ENCODE measurements around the gene MLN. TPM values are rescaled to one million over a fixed set of nuclear protein-coding genes. Genes with fewer than 3 reads are reported as not detected.

Gene MLN
- total RNA-seq, 1 experiment from 2014 or later: not detected

DNA sequence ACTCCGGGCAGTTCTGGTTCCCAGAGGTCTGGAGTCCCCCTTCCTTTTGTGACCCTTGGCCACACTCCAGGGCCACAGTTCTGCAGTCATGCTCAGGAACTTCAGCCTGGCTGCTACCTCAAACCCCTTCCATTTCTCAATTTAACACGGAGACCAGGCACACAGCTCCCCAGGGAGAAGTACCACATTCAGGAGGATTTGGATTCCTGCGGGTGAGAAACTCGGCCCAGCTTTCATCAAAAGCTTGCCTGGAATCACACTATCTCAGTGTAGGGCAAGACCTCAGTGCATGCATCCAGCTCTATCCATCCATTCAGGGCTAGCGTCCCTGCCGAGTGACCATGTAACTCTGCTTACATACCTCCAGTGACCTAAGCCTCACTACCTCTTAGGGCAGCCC is 40.3 kb downstream of the MLN start:
- Histone ChIP-seq H3K27me3 (ENCODE audit: insufficient read depth, low read length) (no peaks in the 10 kb centered on the region), H3K4me2 (ENCODE audit: low read length) (no peak overlapping the region), H3K36me3 (ENCODE audit: control insufficient read depth in 1 of 2, insufficient read depth in 2 of 2, low read length in 2 of 2) (no peaks in the 10 kb centered on the region), H3K9me3 (ENCODE audit: control insufficient read depth in 1 of 2, insufficient read depth in 1 of 2, low read depth in 1 of 2, low read length in 2 of 2) (no peaks in the 10 kb centered on the region), H2AFZ (ENCODE audit: low read depth, low read length, poor library complexity, severe bottlenecking) (no peak overlapping the region), H3K9me2 (ENCODE audit: insufficient read depth) (no peaks in the 10 kb centered on the region), H3K79me2 (ENCODE audit: insufficient read depth, low read length) (no peaks in the 10 kb centered on the region), H3K4me1 (ENCODE audit: control insufficient read depth in 1 of 2, insufficient read depth in 2 of 2, low read length in 2 of 2) (peaks cover 6 to 21% of the 10 kb centered on the region in 2 experiments; a peak in 3 of 4 replicates), H4K20me1 (ENCODE audit: insufficient read depth) (no peaks in the 10 kb centered on the region), H3K9ac (ENCODE audit: low read length) (no peak overlapping the region), H3K4me3 (replicated peaks in 1 of 2; ENCODE audit: low read depth in 1 of 2, low read length in 2 of 2) (no peak overlapping the region), H3K27ac (ENCODE audit: low read depth, low read length) (no peak overlapping the region)
- CTCF ChIA-PET: no interaction called here
- intact Hi-C loops (cut with micrococcal nuclease): loop anchor here (2.0 kb wide), 1 partner anchor 179 kb away; no protein-coding TSS in a partner anchor
- DNase-seq (ENCODE audit: low read depth, low spot score) (no peak), ATAC-seq (no peak)
- BruUV-seq (replicated peaks): no TSS peak
- TF ChIP-seq EZH2phosphoT487 (IDR thresholded peaks at IDR 0.05; ENCODE audit: borderline replicate concordance) (no peak), ELF1 (IDR thresholded peaks at IDR 0.05; ENCODE audit: borderline replicate concordance, low read depth) (no peak), SRF (IDR thresholded peaks at IDR 0.05; ENCODE audit: low read depth) (no peak), FOSL1 (IDR thresholded peaks at IDR 0.05; ENCODE audit: low read depth) (no peak), POLR2AphosphoS5 (IDR thresholded peaks at IDR 0.05; ENCODE audit: low read depth, low read length) (no peak), SP1 (IDR thresholded peaks at IDR 0.05; ENCODE audit: low read depth) (no peak), SIN3A (IDR thresholded peaks at IDR 0.05; ENCODE audit: low read depth) (no peak), YY1 (IDR thresholded peaks at IDR 0.05; ENCODE audit: extremely low read depth, insufficient replicate concordance, low read depth, low read length) (no peak)
- TF ChIP-seq, protein P1, sequence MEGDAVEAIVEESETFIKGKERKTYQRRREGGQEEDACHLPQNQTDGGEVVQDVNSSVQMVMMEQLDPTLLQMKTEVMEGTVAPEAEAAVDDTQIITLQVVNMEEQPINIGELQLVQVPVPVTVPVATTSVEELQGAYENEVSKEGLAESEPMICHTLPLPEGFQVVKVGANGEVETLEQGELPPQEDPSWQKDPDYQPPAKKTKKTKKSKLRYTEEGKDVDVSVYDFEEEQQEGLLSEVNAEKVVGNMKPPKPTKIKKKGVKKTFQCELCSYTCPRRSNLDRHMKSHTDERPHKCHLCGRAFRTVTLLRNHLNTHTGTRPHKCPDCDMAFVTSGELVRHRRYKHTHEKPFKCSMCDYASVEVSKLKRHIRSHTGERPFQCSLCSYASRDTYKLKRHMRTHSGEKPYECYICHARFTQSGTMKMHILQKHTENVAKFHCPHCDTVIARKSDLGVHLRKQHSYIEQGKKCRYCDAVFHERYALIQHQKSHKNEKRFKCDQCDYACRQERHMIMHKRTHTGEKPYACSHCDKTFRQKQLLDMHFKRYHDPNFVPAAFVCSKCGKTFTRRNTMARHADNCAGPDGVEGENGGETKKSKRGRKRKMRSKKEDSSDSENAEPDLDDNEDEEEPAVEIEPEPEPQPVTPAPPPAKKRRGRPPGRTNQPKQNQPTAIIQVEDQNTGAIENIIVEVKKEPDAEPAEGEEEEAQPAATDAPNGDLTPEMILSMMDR (IDR thresholded peaks at IDR 0.05 in 2 of 3, conservative IDR thresholded peaks at IDR 0.05 in 1 of 3; ENCODE audit: borderline replicate concordance in 1 of 3, insufficient read depth in 1 of 3, low read depth in 2 of 3, low read length in 2 of 3): no peak
- TF ChIP-seq, protein P2, sequence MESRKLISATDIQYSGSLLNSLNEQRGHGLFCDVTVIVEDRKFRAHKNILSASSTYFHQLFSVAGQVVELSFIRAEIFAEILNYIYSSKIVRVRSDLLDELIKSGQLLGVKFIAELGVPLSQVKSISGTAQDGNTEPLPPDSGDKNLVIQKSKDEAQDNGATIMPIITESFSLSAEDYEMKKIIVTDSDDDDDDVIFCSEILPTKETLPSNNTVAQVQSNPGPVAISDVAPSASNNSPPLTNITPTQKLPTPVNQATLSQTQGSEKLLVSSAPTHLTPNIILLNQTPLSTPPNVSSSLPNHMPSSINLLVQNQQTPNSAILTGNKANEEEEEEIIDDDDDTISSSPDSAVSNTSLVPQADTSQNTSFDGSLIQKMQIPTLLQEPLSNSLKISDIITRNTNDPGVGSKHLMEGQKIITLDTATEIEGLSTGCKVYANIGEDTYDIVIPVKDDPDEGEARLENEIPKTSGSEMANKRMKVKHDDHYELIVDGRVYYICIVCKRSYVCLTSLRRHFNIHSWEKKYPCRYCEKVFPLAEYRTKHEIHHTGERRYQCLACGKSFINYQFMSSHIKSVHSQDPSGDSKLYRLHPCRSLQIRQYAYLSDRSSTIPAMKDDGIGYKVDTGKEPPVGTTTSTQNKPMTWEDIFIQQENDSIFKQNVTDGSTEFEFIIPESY (IDR thresholded peaks at IDR 0.05; ENCODE audit: extremely low read depth, insufficient replicate concordance, low read length): no peak
- TF ChIP-seq, protein P3, sequence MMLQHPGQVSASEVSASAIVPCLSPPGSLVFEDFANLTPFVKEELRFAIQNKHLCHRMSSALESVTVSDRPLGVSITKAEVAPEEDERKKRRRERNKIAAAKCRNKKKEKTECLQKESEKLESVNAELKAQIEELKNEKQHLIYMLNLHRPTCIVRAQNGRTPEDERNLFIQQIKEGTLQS (IDR thresholded peaks at IDR 0.05): no peak
- RAD21 ChIA-PET (ENCODE audit: low non-redundant PET in 1 of 2, low total read pairs in 2 of 2, uncharacterized antibody in 2 of 2, unreplicated experiment in 2 of 2): no interaction called here
- POLR2A ChIA-PET: no interaction called here
